Measurements from ENCODE around the gene HOXB3. TPM values are rescaled to one million over a fixed set of nuclear protein-coding genes. Genes with fewer than 3 reads are reported as not detected.
A peak's percentile ranks its signal among the peaks of the same experiment; 100 is the strongest.

HOXB3 gene
- total RNA-seq, 1 donor from 2014 or later: 93.7 TPM

DNA sequence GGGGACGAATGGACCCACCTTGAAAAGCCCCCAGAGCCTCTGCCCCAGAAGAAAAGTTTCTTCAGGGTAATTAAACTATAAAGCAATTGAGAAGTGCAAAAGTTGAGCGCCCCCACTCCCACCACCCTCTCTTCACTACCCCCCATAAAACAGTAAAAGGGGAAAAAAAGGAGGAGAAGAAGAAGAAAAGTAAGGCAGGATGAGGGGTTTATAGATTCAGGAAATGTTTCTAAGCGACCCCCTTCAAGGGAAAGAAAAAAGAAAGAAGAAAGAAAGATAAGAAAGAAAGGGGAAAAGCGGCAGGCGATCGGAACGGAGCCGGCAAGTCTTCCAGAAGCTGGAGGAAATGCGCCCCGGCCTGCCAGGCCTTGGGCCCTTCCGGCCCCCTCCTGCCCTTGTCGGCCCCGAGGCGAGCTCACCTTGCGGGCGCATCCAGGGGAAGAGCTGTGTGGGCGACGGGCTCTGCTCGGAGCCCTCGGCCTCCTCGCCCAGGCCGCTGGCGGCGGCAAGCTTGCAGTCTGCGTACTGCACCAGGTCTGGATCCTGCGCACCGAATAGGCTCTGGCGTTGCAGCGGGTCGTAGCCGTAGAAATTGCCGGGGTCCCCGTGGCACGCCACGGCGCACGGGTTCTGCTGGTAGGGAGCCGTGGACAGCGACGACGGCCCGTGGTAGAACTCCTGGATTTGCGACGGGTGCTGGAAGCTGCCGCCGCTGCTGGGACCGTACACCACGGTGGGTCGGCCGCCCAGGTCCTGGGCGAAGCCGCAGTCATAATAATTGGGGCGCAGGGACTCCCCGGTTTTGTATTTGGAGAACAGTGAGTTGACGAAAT lies 24.0 kb upstream of the HOXB3 start:
- Mint-ChIP-seq H3K4me1 (ENCODE audit: unreplicated experiment) (peaks cover 38% of the 10 kb centered on the region), H3K27me3 (peaks cover 91% of the 10 kb centered on the region), H3K4me3 (peak overlapping the region; percentile 92), H3K36me3 (no peaks in the 10 kb centered on the region), H3K27ac (peak overlapping the region; percentile 77), H3K9me3 (no peaks in the 10 kb centered on the region)
- DNase-seq (ENCODE audit: extremely low spot score, unreplicated experiment): no peak
- TF ChIP-seq, protein P1, sequence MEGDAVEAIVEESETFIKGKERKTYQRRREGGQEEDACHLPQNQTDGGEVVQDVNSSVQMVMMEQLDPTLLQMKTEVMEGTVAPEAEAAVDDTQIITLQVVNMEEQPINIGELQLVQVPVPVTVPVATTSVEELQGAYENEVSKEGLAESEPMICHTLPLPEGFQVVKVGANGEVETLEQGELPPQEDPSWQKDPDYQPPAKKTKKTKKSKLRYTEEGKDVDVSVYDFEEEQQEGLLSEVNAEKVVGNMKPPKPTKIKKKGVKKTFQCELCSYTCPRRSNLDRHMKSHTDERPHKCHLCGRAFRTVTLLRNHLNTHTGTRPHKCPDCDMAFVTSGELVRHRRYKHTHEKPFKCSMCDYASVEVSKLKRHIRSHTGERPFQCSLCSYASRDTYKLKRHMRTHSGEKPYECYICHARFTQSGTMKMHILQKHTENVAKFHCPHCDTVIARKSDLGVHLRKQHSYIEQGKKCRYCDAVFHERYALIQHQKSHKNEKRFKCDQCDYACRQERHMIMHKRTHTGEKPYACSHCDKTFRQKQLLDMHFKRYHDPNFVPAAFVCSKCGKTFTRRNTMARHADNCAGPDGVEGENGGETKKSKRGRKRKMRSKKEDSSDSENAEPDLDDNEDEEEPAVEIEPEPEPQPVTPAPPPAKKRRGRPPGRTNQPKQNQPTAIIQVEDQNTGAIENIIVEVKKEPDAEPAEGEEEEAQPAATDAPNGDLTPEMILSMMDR (conservative IDR thresholded peaks at IDR 0.05): no peak

DNA sequence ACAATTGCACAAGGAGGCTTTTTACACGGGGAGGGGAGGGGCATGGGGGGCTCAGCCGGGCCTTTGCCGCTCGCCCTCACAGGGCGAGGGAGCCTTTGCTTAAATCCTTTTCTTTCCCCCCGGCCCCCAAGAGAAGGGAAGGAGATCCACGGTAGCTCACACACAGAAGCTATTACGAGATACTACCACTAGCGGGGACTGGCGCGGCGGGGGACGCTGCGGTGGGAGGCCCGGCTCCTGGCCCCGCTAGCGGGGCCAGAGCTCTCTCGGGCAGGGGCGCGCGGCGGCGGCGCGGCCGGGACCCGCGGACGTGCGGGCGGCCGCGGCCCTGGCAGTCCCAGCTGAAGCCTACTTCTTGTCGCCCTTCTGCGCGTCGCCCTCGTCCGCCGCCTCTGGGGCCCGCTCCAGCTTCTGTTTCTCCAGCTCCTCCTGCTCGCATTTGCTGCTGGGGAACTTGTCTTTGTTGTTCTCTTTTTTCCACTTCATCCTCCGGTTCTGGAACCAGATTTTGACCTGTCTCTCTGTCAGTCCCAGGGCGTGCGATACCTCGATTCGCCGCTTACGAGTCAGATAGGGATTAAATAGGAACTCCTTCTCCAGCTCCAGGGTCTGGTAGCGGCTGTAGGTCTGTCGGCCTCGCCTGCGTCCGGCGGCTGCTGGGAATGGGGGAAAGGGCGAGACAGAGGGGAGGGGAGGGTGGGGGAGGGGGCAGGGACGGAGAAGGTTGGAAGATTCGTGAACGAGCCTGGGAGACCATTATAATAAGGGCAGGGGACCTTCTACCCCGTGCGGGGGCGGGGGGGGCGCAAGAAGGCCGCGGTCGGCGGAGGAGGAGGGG lies 23.0 kb upstream of the HOXB3 start:
- H3K36me3 Mint-ChIP-seq: no peaks in the 10 kb centered on the region
- H3K9me3 Mint-ChIP-seq: no peaks in the 10 kb centered on the region
- DNase-seq (ENCODE audit: extremely low spot score, unreplicated experiment): no peak
- peak overlapping the region; percentile 92 for H3K4me3 Mint-ChIP-seq
- H3K27ac Mint-ChIP-seq: peak overlapping the region; percentile 92
- peaks cover 33% of the 10 kb centered on the region for H3K4me1 Mint-ChIP-seq (ENCODE audit: unreplicated experiment)
- TF ChIP-seq, protein P1 (conservative IDR thresholded peaks at IDR 0.05): peak; percentile 54
- peaks cover 90% of the 10 kb centered on the region for H3K27me3 Mint-ChIP-seq

DNA sequence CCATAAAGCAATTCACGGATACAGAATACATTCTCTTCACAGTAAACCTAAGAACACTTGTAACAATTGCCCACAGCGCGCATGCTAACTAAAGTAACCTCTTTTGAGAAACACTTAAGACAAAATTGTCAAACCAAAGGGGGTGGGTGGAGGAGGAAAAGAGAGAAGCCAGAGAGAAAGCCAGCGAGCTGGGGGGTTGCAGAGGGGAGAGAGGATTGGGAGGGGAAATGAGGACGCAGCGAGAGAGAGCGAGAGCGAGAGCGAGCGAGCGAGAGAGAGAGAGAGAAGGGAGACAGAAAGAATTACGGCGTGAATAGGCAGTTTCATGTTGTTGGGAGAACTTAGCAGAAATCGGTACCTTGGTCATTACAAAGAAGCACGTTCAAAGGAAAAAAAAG lies 22.4 kb upstream of the HOXB3 start:
- H3K27ac Mint-ChIP-seq: peak overlapping the region; percentile 92
- peaks cover 90% of the 10 kb centered on the region for H3K27me3 Mint-ChIP-seq
- peaks cover 33% of the 10 kb centered on the region for H3K4me1 Mint-ChIP-seq (ENCODE audit: unreplicated experiment)
- H3K36me3 Mint-ChIP-seq: peaks cover 4% of the 10 kb centered on the region
- H3K4me3 Mint-ChIP-seq: peak overlapping the region; percentile 92
- no peaks in the 10 kb centered on the region for H3K9me3 Mint-ChIP-seq
- no peak for DNase-seq (ENCODE audit: extremely low spot score, unreplicated experiment)
- TF ChIP-seq, protein P1 (conservative IDR thresholded peaks at IDR 0.05): no peak

GRCh38 chr17:48611681-48612455 lies 21.8 kb upstream of the HOXB3 start:
- H3K9me3 Mint-ChIP-seq: no peaks in the 10 kb centered on the region
- peak overlapping the region; percentile 92 for H3K4me3 Mint-ChIP-seq
- TF ChIP-seq, protein P1 (conservative IDR thresholded peaks at IDR 0.05): no peak
- H3K27me3 Mint-ChIP-seq: peaks cover 90% of the 10 kb centered on the region
- H3K4me1 Mint-ChIP-seq (ENCODE audit: unreplicated experiment): peaks cover 27% of the 10 kb centered on the region
- DNase-seq (ENCODE audit: extremely low spot score, unreplicated experiment): no peak
- peaks cover 5% of the 10 kb centered on the region for H3K36me3 Mint-ChIP-seq
- H3K27ac Mint-ChIP-seq: peak overlapping the region; percentile 92

DNA sequence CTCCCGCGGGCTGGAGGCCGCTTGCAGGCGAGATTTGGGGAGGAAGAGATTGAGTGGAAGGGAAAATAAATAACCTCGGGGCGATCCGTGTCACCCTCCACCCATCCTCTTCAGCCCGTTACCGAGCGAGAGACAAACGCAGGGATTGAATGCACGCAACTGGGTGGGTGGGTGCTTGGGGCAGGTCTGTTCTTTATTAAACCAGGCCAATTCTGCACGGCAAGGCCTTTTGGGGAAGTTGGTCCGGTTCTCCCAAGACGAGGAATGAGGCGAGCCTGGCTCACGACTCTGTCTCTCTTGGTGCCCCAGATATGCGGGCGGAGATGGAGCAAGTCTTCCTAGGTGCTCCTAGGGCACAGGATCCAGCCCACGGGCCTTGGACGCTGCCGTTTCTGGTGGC lies 21.2 kb upstream of the HOXB3 start:
- TF ChIP-seq, protein P1 (conservative IDR thresholded peaks at IDR 0.05): no peak
- no peaks in the 10 kb centered on the region for H3K9me3 Mint-ChIP-seq
- DNase-seq (ENCODE audit: extremely low spot score, unreplicated experiment): no peak
- peaks cover 10% of the 10 kb centered on the region for H3K36me3 Mint-ChIP-seq
- H3K27ac Mint-ChIP-seq: peak overlapping the region; percentile 90
- H3K27me3 Mint-ChIP-seq: peaks cover 90% of the 10 kb centered on the region
- H3K4me3 Mint-ChIP-seq: peak overlapping the region; percentile 92
- H3K4me1 Mint-ChIP-seq (ENCODE audit: unreplicated experiment): peaks cover 24% of the 10 kb centered on the region

Data from type B pancreatic cell (in vitro differentiated cells).